ENCODE results near the gene SARM1. TPM values are rescaled to one million over a fixed set of nuclear protein-coding genes. Genes with fewer than 3 reads are reported as not detected.

The SARM1 gene
- polyA plus RNA-seq, 2 donors: 3.0 to 4.4 TPM

Other genes with a start within 250 kb of the SARM1 start
- gene TMEM97, start 52.5 kb upstream of the SARM1 start, polyA plus RNA-seq: 1 to 10 TPM; 7.4 to 8.9 TPM
- gene IFT20, start 36.2 kb upstream of the SARM1 start, polyA plus RNA-seq: 10 to 100 TPM; 23.3 to 35.7 TPM
- gene TNFAIP1, start 35.9 kb upstream of the SARM1 start, polyA plus RNA-seq: 10 to 100 TPM in 1 of 2 donors, 1 to 10 TPM in 1; 9.7 to 22.6 TPM
- gene POLDIP2, start 14.2 kb upstream of the SARM1 start, polyA plus RNA-seq: 10 to 100 TPM; 29.8 to 69.3 TPM
- not detected for gene SEBOX, start 6.5 kb upstream of the SARM1 start, polyA plus RNA-seq
- gene VTN, start 1.4 kb upstream of the SARM1 start, polyA plus RNA-seq: under 1 TPM; 0.22 to 0.51 TPM
- 1 to 10 TPM in 1 of 2 donors, under 1 TPM in 1; 0.86 to 1.6 TPM for gene SLC46A1, start 34.5 kb downstream of the SARM1 start, polyA plus RNA-seq
- under 1 TPM in 1 of 2 donors, not detected in 1; 0.02 TPM for gene SLC13A2, start 102.0 kb downstream of the SARM1 start, polyA plus RNA-seq
- 10 to 100 TPM in 1 of 2 donors, 1 to 10 TPM in 1; 8.8 to 10.6 TPM for gene FOXN1, start 134.7 kb downstream of the SARM1 start, polyA plus RNA-seq
- gene UNC119, start 180.9 kb downstream of the SARM1 start, polyA plus RNA-seq: 10 to 100 TPM; 15.3 to 20.1 TPM
- gene PIGS, start 199.8 kb downstream of the SARM1 start, polyA plus RNA-seq: 10 to 100 TPM in 1 of 2 donors, 1 to 10 TPM in 1; 9.8 to 30.7 TPM
- gene ALDOC, start 205.2 kb downstream of the SARM1 start, polyA plus RNA-seq: 10 to 100 TPM; 21.3 to 24.0 TPM
- gene SPAG5, start 227.3 kb downstream of the SARM1 start, polyA plus RNA-seq: 10 to 100 TPM; 11.6 to 19.7 TPM
- gene RSKR, start 242.5 kb downstream of the SARM1 start, polyA plus RNA-seq: 1 to 10 TPM; 2.0 to 6.7 TPM